Rectal smooth muscle tissue (tissue), 1 donor: ENCODE data around the gene LONP1.

Source experiments
- H3K27ac ChIP-seq: one replicate; pipeline ENCODE4 v1.7.0; 2013; ENCODE audit warnings: low read depth, low read length, inconsistent platforms
- H3K27me3 ChIP-seq: one replicate; pipeline ENCODE4 v1.7.0; 2013; ENCODE audit warnings: low read length; ENCODE audit not compliant: control insufficient read depth, insufficient read depth
- H3K36me3 ChIP-seq: one replicate; pipeline ENCODE4 v1.7.0; 2013; ENCODE audit warnings: low read length; ENCODE audit not compliant: control insufficient read depth, insufficient read depth
- H3K4me1 ChIP-seq: one replicate; pipeline ENCODE4 v1.7.0; 2013; ENCODE audit warnings: low read length; ENCODE audit not compliant: control insufficient read depth, insufficient read depth
- H3K4me3 ChIP-seq: one replicate; pipeline ENCODE4 v1.7.0; 2013; ENCODE audit warnings: low read length
- H3K9ac ChIP-seq: one replicate; pipeline ENCODE4 v1.7.0; 2013; ENCODE audit warnings: low read length

Gene LONP1

DNA sequence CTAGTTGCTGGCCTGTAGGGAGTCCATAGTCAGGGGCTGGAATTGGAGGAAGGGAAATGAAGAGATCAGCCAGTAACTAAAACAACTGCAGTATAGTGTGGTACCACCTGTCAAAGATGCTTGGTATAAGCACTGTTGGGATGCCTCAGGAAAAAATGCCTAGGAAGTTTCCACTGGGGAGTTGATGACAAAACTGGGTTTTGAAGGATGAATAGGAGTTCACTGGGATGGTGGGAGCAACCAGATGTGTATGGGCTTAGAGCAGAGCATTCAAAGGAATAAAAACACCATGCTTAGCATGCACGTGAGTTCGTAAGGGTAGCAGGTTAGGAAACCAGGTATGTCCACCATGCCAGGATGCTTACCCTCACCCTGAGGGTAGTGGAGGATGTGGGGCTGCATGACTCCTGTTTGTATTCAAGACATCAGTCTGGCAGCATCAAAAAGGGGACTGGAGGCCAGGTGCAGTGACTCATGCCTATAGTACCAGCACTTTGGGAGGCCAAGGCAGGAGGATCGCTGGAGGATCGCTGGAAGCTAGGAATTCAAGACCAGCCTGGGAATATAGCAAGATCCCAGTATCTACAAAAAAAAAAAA lies 7.6 kb upstream of the LONP1 start:
- Histone ChIP-seq H3K4me1 (no peaks in the 10 kb centered on the region), H3K36me3 (no peaks in the 10 kb centered on the region), H3K9ac (no peak overlapping the region), H3K4me3 (no peak overlapping the region), H3K27me3 (no peaks in the 10 kb centered on the region), H3K27ac (no peak overlapping the region)

DNA sequence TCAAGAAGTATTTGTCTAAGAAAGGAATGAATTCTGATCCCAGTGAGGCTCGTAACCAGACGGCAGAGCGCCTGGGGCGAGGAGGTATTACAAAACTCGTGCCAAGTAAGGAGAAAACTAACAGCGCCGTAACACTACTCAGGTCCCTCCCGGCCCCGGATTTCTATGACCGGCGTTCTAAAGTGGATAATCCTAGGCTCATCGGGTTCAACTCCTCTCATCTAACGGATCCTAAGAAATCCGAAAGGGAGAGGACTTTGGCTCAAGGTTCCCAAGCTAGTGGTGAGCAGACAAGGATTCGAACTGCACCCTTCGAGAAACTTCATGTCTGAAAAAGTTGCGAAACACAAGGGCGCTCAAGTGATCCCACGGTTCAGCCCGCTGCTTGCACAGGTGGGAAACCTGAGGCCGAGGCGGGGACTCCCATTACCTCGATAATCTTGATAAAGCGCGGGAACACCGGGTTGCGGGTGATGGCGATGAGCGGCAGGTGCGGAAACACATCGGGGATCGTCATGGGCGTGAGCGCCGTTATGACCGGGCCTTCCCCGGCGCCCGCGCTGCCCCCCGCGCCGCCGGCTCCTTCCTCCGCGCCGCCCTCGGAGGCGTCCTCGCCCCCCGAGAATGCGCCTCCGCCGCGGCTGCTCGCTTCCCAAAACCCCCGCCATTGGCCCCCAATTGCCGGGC lies 529 bp downstream of the LONP1 start:
- Histone ChIP-seq H3K36me3 (no peaks in the 10 kb centered on the region), H3K4me1 (peaks cover 11% of the 10 kb centered on the region), H3K27ac (peak overlapping the region; percentile 94), H3K9ac (peak overlapping the region; percentile 83), H3K4me3 (peak overlapping the region; percentile 95), H3K27me3 (no peaks in the 10 kb centered on the region)

DNA sequence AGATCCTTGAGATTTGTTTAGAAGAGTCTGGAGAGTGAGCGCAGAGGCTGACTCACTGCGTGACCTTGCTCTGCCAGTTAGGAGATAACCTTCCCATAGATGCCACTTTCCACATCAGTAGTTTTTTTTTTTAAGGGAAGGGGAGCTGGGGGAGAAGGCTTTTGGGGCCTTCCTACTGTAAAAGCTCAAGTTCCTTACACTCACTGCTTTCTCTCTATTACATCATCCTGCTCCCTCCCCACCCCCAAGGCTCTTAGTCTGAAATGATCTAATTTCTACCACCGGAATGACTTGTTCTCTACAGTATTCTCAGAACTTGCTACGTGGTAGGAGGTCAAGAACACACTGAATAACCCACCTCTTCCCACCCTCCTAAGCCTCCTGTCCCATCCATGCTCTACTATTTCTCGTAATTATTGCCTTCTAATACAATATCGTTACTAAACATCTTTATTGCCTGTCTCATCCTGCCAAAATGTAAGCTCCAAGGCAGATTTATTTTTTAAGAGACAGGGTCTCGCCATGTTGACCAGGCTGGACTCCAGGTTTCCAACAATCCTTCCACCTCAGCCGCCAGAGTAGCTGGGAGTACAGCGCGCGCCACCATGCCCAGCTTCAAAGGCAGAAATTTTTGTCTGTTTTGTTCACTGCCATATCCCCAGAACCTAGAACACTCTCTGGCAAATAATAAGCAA lies 1.2 kb downstream of the LONP1 start:
- Histone ChIP-seq H3K9ac (no peak overlapping the region), H3K36me3 (no peaks in the 10 kb centered on the region), H3K27me3 (no peaks in the 10 kb centered on the region), H3K4me1 (peaks cover 11% of the 10 kb centered on the region), H3K4me3 (peak overlapping the region; percentile 95), H3K27ac (no peak overlapping the region)

DNA sequence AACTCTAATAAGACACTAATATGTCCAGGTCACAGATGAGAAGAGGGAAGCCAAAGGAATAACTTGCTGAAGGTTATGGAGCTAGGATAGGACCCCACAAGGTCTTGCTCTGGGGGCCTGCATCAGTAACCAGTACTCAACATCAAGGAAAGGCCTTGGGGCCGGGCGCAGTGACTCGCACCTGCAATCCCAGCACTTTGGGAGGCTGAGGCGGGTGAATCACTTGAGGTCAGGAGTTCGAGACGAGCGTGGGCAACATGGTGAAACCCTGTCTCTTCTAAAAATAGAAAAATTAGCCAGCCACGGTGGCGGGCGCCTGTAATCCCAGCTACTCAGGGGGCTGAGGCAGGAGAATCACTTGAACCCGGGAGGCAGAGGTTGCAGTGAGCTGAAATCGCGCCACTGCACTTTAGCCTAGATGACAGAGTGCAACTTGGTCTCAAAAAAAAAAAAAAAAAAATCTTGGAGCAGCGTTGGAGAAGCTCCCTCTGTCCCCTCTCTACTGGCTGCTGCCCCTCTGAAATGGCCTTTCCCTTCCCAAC lies 1.8 kb downstream of the LONP1 start:
- peaks cover 2% of the 10 kb centered on the region for H3K36me3 ChIP-seq
- no peak overlapping the region for H3K9ac ChIP-seq
- no peak overlapping the region for H3K4me3 ChIP-seq
- H3K27me3 ChIP-seq = no peaks in the 10 kb centered on the region
- H3K27ac ChIP-seq = no peak overlapping the region
- H3K4me1 ChIP-seq = peaks cover 11% of the 10 kb centered on the region

DNA sequence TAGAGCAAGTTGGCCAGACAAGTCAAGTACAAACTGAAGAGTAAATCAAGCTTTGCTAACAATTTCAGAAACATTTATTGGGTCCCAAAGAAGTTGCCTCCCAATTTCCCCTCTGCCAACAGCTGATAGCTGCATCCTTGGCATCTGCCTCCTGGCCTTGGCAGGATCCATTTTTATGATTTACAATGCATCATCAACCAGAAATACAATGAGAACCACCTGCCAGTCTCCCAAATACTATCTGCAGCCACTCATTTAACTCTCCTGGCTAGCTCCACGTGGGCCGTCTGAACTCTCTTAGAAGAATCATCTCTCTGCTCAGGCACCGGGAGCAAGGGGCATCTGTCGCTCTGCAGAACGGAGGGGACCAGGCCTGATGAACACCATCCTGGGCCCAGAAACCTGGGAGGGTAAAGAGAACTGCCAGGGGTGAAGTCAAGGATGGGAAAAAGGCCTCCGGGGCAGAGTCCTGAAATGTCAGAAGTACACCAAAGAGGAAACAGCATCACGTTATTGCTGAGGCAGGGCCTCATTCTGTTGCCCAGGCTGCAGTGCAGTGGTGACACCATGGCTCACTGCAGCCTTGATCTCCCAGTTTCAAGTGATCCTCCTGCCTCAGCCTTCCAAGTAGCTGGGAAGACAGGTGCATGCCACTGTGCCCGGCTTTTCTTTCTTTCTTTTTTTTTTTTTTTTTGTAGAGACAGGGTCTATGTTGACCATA lies 2.6 kb downstream of the LONP1 start:
- Histone ChIP-seq H3K4me3 (no peak overlapping the region), H3K9ac (no peak overlapping the region), H3K27ac (no peak overlapping the region), H3K4me1 (peaks cover 11% of the 10 kb centered on the region), H3K36me3 (peaks cover 4% of the 10 kb centered on the region), H3K27me3 (no peaks in the 10 kb centered on the region)

DNA sequence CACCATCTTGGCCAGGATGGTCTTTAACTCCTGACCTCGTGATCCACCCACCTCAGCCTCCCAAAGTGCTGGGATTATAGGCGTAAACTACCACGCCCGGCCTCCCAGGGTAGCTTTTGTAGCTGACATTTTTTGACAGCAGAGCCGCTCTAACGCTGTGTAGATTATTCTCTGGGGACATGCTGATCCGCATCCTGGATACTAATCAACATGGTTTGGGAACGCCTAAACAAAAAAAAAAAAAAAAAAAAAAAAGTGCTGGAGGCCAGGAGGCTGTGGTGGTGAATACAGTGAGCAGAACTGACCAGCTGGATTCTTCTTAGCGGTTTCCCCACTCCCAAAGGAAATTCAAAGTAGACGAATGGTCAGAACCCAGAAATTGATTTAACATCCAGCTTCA lies 5.1 kb downstream of the LONP1 start:
- no peaks in the 10 kb centered on the region for H3K27me3 ChIP-seq
- H3K4me1 ChIP-seq = peaks cover 11% of the 10 kb centered on the region
- no peak overlapping the region for H3K9ac ChIP-seq
- no peak overlapping the region for H3K27ac ChIP-seq
- peaks cover 22% of the 10 kb centered on the region for H3K36me3 ChIP-seq
- no peak overlapping the region for H3K4me3 ChIP-seq

DNA sequence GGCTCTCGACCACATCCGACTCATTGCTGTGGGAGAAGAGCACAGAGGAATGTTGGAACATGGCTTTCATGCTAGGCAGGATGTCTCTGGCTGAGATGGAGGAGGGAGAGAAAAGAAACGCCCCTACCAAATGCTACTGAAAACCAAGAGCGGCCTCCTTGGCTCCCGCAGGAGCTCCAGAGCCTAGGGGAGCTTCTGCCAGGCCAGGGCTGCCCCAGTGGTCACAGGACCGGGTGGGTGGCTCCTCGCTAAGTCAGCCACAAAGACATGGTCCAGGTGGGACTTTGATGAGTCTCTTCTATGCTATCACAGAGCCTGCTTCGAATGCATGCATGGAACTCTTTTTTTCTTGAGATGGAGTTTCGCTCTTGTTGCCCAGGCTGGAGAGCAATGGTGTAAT lies 6.7 kb downstream of the LONP1 start:
- Histone ChIP-seq H3K4me1 (no peaks in the 10 kb centered on the region), H3K27ac (no peak overlapping the region), H3K4me3 (no peak overlapping the region), H3K9ac (no peak overlapping the region), H3K36me3 (peaks cover 22% of the 10 kb centered on the region), H3K27me3 (no peaks in the 10 kb centered on the region)

DNA sequence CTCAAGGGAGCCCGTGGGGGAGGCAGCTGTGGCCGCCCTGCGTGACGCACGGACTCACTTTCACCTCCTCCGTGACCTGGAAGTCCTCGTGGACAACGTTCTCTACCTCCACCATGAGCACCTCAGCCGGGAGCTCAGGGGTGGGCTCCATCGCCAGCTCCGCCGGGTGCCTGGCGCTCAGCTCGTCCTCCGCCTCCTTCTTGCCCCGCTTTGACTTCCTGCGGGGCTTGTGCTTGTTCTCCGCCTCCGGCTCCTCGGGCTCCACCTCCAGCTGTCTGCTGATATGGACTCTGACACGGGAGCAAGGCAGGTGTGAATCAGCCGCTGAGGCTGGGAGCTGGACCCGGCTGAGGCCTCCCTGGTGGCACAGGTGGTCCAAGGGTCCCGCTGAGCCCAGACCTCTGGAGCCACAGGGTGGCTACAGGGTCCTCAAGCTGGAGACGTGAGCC lies 8.2 kb downstream of the LONP1 start:
- Histone ChIP-seq H3K4me1 (no peaks in the 10 kb centered on the region), H3K27ac (no peak overlapping the region), H3K4me3 (no peak overlapping the region), H3K36me3 (peaks cover 29% of the 10 kb centered on the region), H3K9ac (no peak overlapping the region), H3K27me3 (no peaks in the 10 kb centered on the region)

DNA sequence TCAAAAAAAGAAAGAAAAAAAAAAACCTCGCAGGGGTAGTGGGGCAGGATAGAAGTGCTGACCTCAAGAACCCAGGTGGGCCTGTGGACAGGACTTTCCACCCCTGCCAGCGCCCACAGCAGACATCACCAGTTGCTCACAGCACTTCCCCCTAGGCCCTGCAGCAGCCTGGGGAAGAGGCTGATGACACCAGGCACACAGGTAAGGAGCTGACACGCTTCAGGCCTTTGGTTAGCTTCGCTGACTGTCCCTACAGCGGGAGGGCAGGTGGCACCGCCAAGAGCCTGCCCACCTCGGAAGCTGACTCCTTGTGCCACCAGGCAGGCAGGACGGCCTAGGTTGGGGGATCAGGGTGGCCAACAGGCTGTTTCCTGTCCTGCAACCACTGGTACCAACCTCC lies 8.9 kb downstream of the LONP1 start:
- H3K36me3 ChIP-seq = peaks cover 34% of the 10 kb centered on the region
- H3K27me3 ChIP-seq = no peaks in the 10 kb centered on the region
- H3K9ac ChIP-seq = no peak overlapping the region
- H3K27ac ChIP-seq = no peak overlapping the region
- H3K4me3 ChIP-seq = no peak overlapping the region
- H3K4me1 ChIP-seq = no peaks in the 10 kb centered on the region

DNA sequence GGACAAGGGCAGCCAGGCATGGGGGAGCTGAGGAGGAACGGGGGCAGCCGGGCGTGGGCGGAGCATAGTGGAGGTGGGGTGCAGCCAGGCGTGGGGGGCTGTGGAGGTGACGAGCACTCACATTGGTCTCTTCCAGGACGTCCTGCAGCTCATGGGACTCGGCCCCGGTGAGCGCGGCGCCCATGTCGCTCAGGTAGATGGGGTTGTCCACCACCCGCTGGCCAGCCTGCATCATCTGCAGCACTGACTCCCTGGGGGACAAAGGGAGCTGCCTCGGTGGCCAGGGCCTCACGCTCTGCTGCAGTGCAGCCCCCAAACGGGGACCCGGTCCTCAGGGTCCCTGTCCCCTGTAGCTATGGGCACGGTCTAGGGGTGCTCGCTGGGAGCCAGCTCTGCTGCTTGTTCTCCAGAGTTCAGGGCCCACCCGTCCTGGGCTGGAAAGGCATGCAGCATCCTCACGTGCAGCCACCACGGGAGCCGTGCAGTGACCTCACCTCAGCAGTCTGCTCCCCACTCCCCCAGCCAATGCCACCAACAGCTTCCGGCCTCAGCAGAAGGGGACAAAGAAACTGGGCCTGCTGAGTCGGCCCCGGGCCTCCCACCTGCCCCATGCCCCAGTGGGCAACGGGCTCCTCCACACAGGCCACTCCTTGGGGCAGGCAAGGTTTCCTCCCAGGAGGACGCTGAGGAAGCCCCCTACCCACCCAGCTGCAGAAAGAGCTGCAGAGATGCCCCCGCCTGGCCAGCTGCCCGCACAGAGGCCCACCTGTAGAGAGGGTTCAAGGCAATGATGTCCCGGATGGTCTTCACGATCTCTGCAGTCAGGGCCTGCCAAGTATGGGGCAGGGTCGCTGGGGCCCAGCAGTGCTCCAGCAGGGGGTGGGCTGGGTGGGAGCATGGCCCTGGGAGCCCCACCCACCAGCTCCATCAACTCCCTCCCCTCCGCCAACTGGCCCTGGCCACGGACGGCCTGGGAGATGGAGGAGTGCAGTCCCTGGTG lies 12.1 kb downstream of the LONP1 start:
- H3K36me3 ChIP-seq = peaks cover 41% of the 10 kb centered on the region
- H3K4me3 ChIP-seq = no peak overlapping the region
- H3K4me1 ChIP-seq = no peaks in the 10 kb centered on the region
- H3K9ac ChIP-seq = no peak overlapping the region
- H3K27ac ChIP-seq = no peak overlapping the region
- no peaks in the 10 kb centered on the region for H3K27me3 ChIP-seq

DNA sequence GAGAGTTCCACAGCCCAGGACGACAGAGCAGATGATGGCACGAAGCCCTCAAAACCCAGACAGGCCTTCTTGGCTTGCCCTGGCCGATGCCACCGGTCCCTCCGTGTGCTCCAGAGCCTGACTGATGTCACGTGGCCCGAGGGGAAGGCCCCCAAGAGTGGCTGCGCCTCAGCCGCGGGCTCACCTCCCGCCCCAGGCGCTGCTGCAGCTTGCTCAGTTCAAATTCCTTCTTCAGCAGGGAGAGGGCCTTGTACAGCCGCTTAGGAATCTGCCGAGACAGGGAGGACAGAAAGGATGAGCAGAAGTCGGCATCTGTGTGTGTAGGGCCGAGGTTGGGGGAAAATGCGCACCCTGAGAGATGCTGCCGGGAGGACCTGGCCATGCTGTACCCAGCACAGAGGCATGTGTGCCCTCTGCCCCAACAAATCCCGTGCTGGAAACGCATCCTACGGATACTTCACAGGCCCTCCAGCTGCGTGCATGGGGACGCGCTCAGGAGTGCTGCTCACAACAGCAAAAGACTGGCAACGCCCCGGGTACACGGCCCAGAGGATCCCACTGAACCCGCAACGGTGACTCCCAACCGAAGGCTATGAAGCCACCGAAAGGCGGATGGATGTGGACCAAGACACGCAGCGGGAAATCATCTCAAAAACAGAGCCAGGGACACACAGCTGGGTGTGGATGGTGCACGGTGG lies 12.9 kb downstream of the LONP1 start:
- H3K9ac ChIP-seq = no peak overlapping the region
- peaks cover 38% of the 10 kb centered on the region for H3K36me3 ChIP-seq
- no peaks in the 10 kb centered on the region for H3K27me3 ChIP-seq
- H3K27ac ChIP-seq = no peak overlapping the region
- H3K4me1 ChIP-seq = no peaks in the 10 kb centered on the region
- H3K4me3 ChIP-seq = no peak overlapping the region
